Trophoblast cell (in vitro differentiated cells and primary cell): ENCODE results near the gene PPP1R3D.

Source experiments
- DNase-seq, 2 donors: peaks; one replicate each; pipeline ENCODE4 v3.0.0-alpha.2; 2016
- H2AFZ ChIP-seq: 2 replicates; pipeline ENCODE4 v1.6.1; 2013; ENCODE audit warnings: low read length, moderate library complexity, mild to moderate bottlenecking; ENCODE audit not compliant: insufficient read depth, poor library complexity
- H2AK5ac ChIP-seq: 2 replicates; pipeline ENCODE4 v1.6.1; 2013; ENCODE audit warnings: mild to moderate bottlenecking, low read length
- H2BK120ac ChIP-seq: 2 replicates; pipeline ENCODE4 v1.6.1; 2013; ENCODE audit warnings: low read length, mild to moderate bottlenecking, moderate library complexity; ENCODE audit not compliant: insufficient read depth, poor library complexity
- H2BK12ac ChIP-seq: 2 replicates; pipeline ENCODE4 v1.6.1; 2013; ENCODE audit warnings: mild to moderate bottlenecking, low read length, moderate library complexity
- H2BK5ac ChIP-seq: 2 replicates; pipeline ENCODE4 v1.6.1; 2013; ENCODE audit warnings: low read length, low read depth, moderate library complexity, mild to moderate bottlenecking; ENCODE audit not compliant: poor library complexity
- H3K14ac ChIP-seq: 2 replicates; pipeline ENCODE4 v1.6.1; 2013; ENCODE audit warnings: mild to moderate bottlenecking, low read length
- H3K18ac ChIP-seq: 2 replicates; pipeline ENCODE4 v1.6.1; 2013; ENCODE audit warnings: mild to moderate bottlenecking, low read length
- H3K23ac ChIP-seq: 2 replicates; pipeline ENCODE4 v1.6.1; 2013; ENCODE audit warnings: low read length
- H3K27ac ChIP-seq: 2 replicates; pipeline ENCODE4 v1.5.1; 2013; ENCODE audit warnings: low read depth, mild to moderate bottlenecking, inconsistent platforms, low read length, moderate library complexity
- H3K27me3 ChIP-seq: 2 replicates; pipeline ENCODE4 v1.6.1; 2013; ENCODE audit warnings: inconsistent platforms, mild to moderate bottlenecking, low read length, moderate library complexity; ENCODE audit not compliant: insufficient read depth
- H3K36me3 ChIP-seq, 2 experiments: 1 replicate in 1 of 2; 2 replicates in 1 of 2; pipeline ENCODE4 v1.6.1; 2013; ENCODE audit warnings: low read length in 2 of 2, mild to moderate bottlenecking in 2 of 2, moderate library complexity in 1 of 2; ENCODE audit not compliant: insufficient read depth in 2 of 2, control insufficient read depth in 1 of 2
- H3K4ac ChIP-seq: 2 replicates; pipeline ENCODE4 v1.6.1; 2013; ENCODE audit warnings: low read depth, mild to moderate bottlenecking, low read length, moderate library complexity
- H3K4me1 ChIP-seq, 2 experiments: 1 replicate in 1 of 2; 2 replicates in 1 of 2; pipeline ENCODE4 v1.6.1; 2013; ENCODE audit warnings: low read length in 2 of 2, mild to moderate bottlenecking in 2 of 2, moderate library complexity in 1 of 2; ENCODE audit not compliant: insufficient read depth in 2 of 2, control insufficient read depth in 1 of 2
- H3K4me2 ChIP-seq: 2 replicates; pipeline ENCODE4 v1.6.1; 2013; ENCODE audit warnings: inconsistent platforms, mild to moderate bottlenecking, low read length, moderate library complexity
- H3K4me3 ChIP-seq: 2 replicates; pipeline ENCODE4 v1.5.1; 2013; ENCODE audit warnings: mild to moderate bottlenecking, low read depth, low read length, inconsistent platforms
- H3K79me1 ChIP-seq: one replicate; pipeline ENCODE4 v1.6.1; 2013; ENCODE audit warnings: low read length
- H3K79me2 ChIP-seq: 2 replicates; pipeline ENCODE4 v1.6.1; 2013; ENCODE audit warnings: low read length, mild to moderate bottlenecking; ENCODE audit not compliant: control insufficient read depth, insufficient read depth, poor library complexity
- H3K9ac ChIP-seq: 2 replicates; pipeline ENCODE4 v1.6.1; 2013; ENCODE audit warnings: mild to moderate bottlenecking, low read length
- H3K9me3 ChIP-seq: 2 replicates; pipeline ENCODE4 v1.6.1; 2013; ENCODE audit warnings: low read depth, mild to moderate bottlenecking, control low read depth, inconsistent platforms, low read length; ENCODE audit not compliant: insufficient read depth
- H4K12ac ChIP-seq: 2 replicates; pipeline ENCODE4 v1.6.1; 2013; ENCODE audit warnings: low read depth, mild to moderate bottlenecking, low read length, moderate library complexity
- H4K8ac ChIP-seq: 2 replicates; pipeline ENCODE4 v1.6.1; 2013; ENCODE audit warnings: low read depth, mild to moderate bottlenecking, low read length, moderate library complexity
- H4K91ac ChIP-seq: one replicate; pipeline ENCODE4 v1.6.1; 2013; ENCODE audit warnings: low read depth, mild to moderate bottlenecking, low read length, moderate library complexity
- WGBS: extraction: QIAGEN DNeasy Blood & Tissue Kit; methylation state at CpG from one replicate; pipeline ENCODE4 v1.1.7; 2013; ENCODE audit warnings: missing lambda C conversion rate; ENCODE audit not compliant: insufficient read length, insufficient coverage; ENCODE audit errors: extremely low coverage; 5-methylcytosine and 5-hydroxymethylcytosine counted together

The PPP1R3D gene

GRCh38 chr20:59976156-59976782 is 36.2 kb upstream of the PPP1R3D start:
- Histone ChIP-seq H3K27ac (no peak overlapping the region), H2AFZ (no peak overlapping the region)
- no CpG with 5 or more reads among the region's 6 CpGs for WGBS

GRCh38 chr20:59972037-59972801 is 32.1 kb upstream of the PPP1R3D start:
- DNase-seq: no peak
- no peak overlapping the region for H3K4me2 ChIP-seq
- H3K27me3 ChIP-seq: no peaks in the 10 kb centered on the region
- no peaks in the 10 kb centered on the region for H3K36me3 ChIP-seq
- H2AFZ ChIP-seq: no peak overlapping the region
- H2AK5ac ChIP-seq: no peak overlapping the region
- H3K23ac ChIP-seq: no peak overlapping the region
- no peaks in the 10 kb centered on the region for H3K4me1 ChIP-seq
- H3K4ac ChIP-seq: no peak overlapping the region
- H3K18ac ChIP-seq: no peak overlapping the region
- WGBS: no CpG with 5 or more reads among the region's 12 CpGs
- H2BK12ac ChIP-seq: no peak overlapping the region
- no peak overlapping the region for H3K9ac ChIP-seq
- H4K12ac ChIP-seq: no peak overlapping the region
- H3K14ac ChIP-seq: no peak overlapping the region
- no peak overlapping the region for H4K8ac ChIP-seq
- no peaks in the 10 kb centered on the region for H3K79me2 ChIP-seq
- no peak overlapping the region for H3K4me3 ChIP-seq
- H3K9me3 ChIP-seq: no peaks in the 10 kb centered on the region
- no peaks in the 10 kb centered on the region for H3K79me1 ChIP-seq
- no peak overlapping the region for H2BK120ac ChIP-seq
- H2BK5ac ChIP-seq: no peak overlapping the region
- H3K27ac ChIP-seq: no peak overlapping the region
- H4K91ac ChIP-seq: no peak overlapping the region

More at GRCh38 chr20:59976156-59976782, 36.2 kb upstream of the PPP1R3D start:
- no peaks in the 10 kb centered on the region for H3K4me1 ChIP-seq
- H2BK120ac ChIP-seq: no peak overlapping the region
- H3K9me3 ChIP-seq: no peaks in the 10 kb centered on the region
- H4K12ac ChIP-seq: no peak overlapping the region
- H2AK5ac ChIP-seq: no peak overlapping the region
- no peak for DNase-seq
- H3K14ac ChIP-seq: no peak overlapping the region
- no peak overlapping the region for H3K4ac ChIP-seq
- H3K27me3 ChIP-seq: no peaks in the 10 kb centered on the region
- no peak overlapping the region for H3K9ac ChIP-seq
- no peak overlapping the region for H2BK5ac ChIP-seq
- H3K79me1 ChIP-seq: no peaks in the 10 kb centered on the region
- H3K4me2 ChIP-seq: no peak overlapping the region
- no peak overlapping the region for H4K91ac ChIP-seq
- H3K36me3 ChIP-seq: no peaks in the 10 kb centered on the region
- H3K79me2 ChIP-seq: no peaks in the 10 kb centered on the region
- no peak overlapping the region for H2BK12ac ChIP-seq
- H4K8ac ChIP-seq: no peak overlapping the region
- H3K18ac ChIP-seq: no peak overlapping the region
- no peak overlapping the region for H3K4me3 ChIP-seq
- no peak overlapping the region for H3K23ac ChIP-seq

GRCh38 chr20:59971428-59971827 is 31.3 kb upstream of the PPP1R3D start:
- no peak overlapping the region for H4K8ac ChIP-seq
- H3K14ac ChIP-seq: no peak overlapping the region
- H3K79me1 ChIP-seq: no peaks in the 10 kb centered on the region
- H3K36me3 ChIP-seq: no peaks in the 10 kb centered on the region
- H2BK120ac ChIP-seq: no peak overlapping the region
- no peak overlapping the region for H3K23ac ChIP-seq
- no peak overlapping the region for H3K4me3 ChIP-seq
- H4K12ac ChIP-seq: no peak overlapping the region
- no peaks in the 10 kb centered on the region for H3K79me2 ChIP-seq
- H3K4me1 ChIP-seq: no peaks in the 10 kb centered on the region
- no peak overlapping the region for H2BK12ac ChIP-seq
- no peak overlapping the region for H3K9ac ChIP-seq
- no peak overlapping the region for H3K4me2 ChIP-seq
- H2AFZ ChIP-seq: no peak overlapping the region
- no peak overlapping the region for H2BK5ac ChIP-seq
- no peak overlapping the region for H4K91ac ChIP-seq
- no peaks in the 10 kb centered on the region for H3K27me3 ChIP-seq
- H3K9me3 ChIP-seq: no peaks in the 10 kb centered on the region
- no peak overlapping the region for H3K18ac ChIP-seq
- WGBS: no CpG with 5 or more reads among the region's 1 CpG
- DNase-seq: no peak
- no peak overlapping the region for H2AK5ac ChIP-seq
- H3K4ac ChIP-seq: no peak overlapping the region
- no peak overlapping the region for H3K27ac ChIP-seq

GRCh38 chr20:59966428-59966827 is 26.3 kb upstream of the PPP1R3D start:
- no peak overlapping the region for H2BK120ac ChIP-seq
- no peak overlapping the region for H2AFZ ChIP-seq
- H3K23ac ChIP-seq: no peak overlapping the region
- H4K8ac ChIP-seq: no peak overlapping the region
- H3K27me3 ChIP-seq: no peaks in the 10 kb centered on the region
- no peak overlapping the region for H3K27ac ChIP-seq
- no peak overlapping the region for H3K18ac ChIP-seq
- no peak overlapping the region for H2AK5ac ChIP-seq
- no peak for DNase-seq
- WGBS: no CpG with 5 or more reads among the region's 3 CpGs
- H3K36me3 ChIP-seq: no peaks in the 10 kb centered on the region
- H2BK12ac ChIP-seq: no peak overlapping the region
- H3K4me2 ChIP-seq: no peak overlapping the region
- no peak overlapping the region for H3K4ac ChIP-seq
- no peaks in the 10 kb centered on the region for H3K79me1 ChIP-seq
- no peak overlapping the region for H2BK5ac ChIP-seq
- no peaks in the 10 kb centered on the region for H3K4me1 ChIP-seq
- no peaks in the 10 kb centered on the region for H3K79me2 ChIP-seq
- H3K9ac ChIP-seq: no peak overlapping the region
- H4K91ac ChIP-seq: no peak overlapping the region
- no peak overlapping the region for H4K12ac ChIP-seq
- H3K9me3 ChIP-seq: no peaks in the 10 kb centered on the region
- H3K4me3 ChIP-seq: no peak overlapping the region
- H3K14ac ChIP-seq: no peak overlapping the region
